Caco-2 (cell line): ENCODE data around the gene CNIH2. TPM values are rescaled to one million over a fixed set of nuclear protein-coding genes. Genes with fewer than 3 reads are reported as not detected.

Source experiments
- BruUV-seq: library from RNA; stranded (reverse); fragments of 400-500 nt; replicated peaks from 2 replicates; lab custom pipeline; 2021; lab: Mats Ljungman, UMichigan
- CTCF ChIA-PET: fragments of 300-600 bp; sonication (Branson Sonifier 250); formaldehyde crosslinking; loops from one replicate; lab custom pipeline; 2022; ENCODE audit warnings: antibody characterized with exemption; lab: Charles Lee
- POLR2A ChIA-PET: fragments of 300-600 bp; sonication (Branson Sonifier 250); formaldehyde crosslinking; loops from one replicate; lab custom pipeline; 2022; ENCODE audit warnings: antibody characterized with exemption; lab: Charles Lee
- DNase-seq, 2 experiments: peaks; one replicate each; pipeline versions ENCODE4 v3.0.0 to v3.0.0-alpha.2; 2020 to 2022
- H3K27me3 ChIP-seq: replicated peaks from 2 replicates; pipeline ENCODE4 v1.6.0; 2011; ENCODE audit warnings: low read length; ENCODE audit not compliant: control insufficient read depth, insufficient read depth
- H3K36me3 ChIP-seq: 2 replicates; pipeline ENCODE4 v1.5.1; 2011; ENCODE audit warnings: low read length; ENCODE audit not compliant: control insufficient read depth, insufficient read depth
- H3K4me1 ChIP-seq: fragments of 250-450 bp; sonication (Bioruptor Pico); 2 replicates; pipeline ENCODE4 v1.5.1; 2020; ENCODE audit warnings: mild to moderate bottlenecking
- H3K4me3 ChIP-seq: 2 replicates; pipeline ENCODE4 v1.5.1; 2011; ENCODE audit warnings: low read depth, mild to moderate bottlenecking, control low read depth, low read length
- H3K9me3 ChIP-seq: fragments of 250-450 bp; sonication (Bioruptor Pico); 2 replicates; pipeline ENCODE4 v1.5.1; 2020; ENCODE audit warnings: mild to moderate bottlenecking, moderate library complexity
- H3K27ac Mint-ChIP-seq: one replicate; pipeline ENCODE4 v1.8.0; 2022; ENCODE audit warnings: mixed read lengths; ENCODE audit not compliant: unreplicated experiment
- H3K27me3 Mint-ChIP-seq: one replicate; pipeline ENCODE4 v1.8.0; 2022; ENCODE audit warnings: mixed read lengths; ENCODE audit not compliant: insufficient read depth, unreplicated experiment
- H3K36me3 Mint-ChIP-seq: one replicate; pipeline ENCODE4 v1.8.0; 2022; ENCODE audit warnings: mild to moderate bottlenecking, mixed read lengths; ENCODE audit not compliant: insufficient read depth, unreplicated experiment
- H3K4me1 Mint-ChIP-seq: one replicate; pipeline ENCODE4 v1.8.0; 2022; ENCODE audit warnings: low read depth, mixed read lengths; ENCODE audit not compliant: unreplicated experiment
- H3K4me3 Mint-ChIP-seq: one replicate; pipeline ENCODE4 v1.8.0; 2022; ENCODE audit warnings: mild to moderate bottlenecking, moderate library complexity, mixed read lengths; ENCODE audit not compliant: unreplicated experiment
- H3K9me3 Mint-ChIP-seq: one replicate; pipeline ENCODE4 v1.8.0; 2022; ENCODE audit warnings: mixed read lengths; ENCODE audit not compliant: unreplicated experiment
- intact Hi-C: fragments of 100-400 bp; cut with micrococcal nuclease; formaldehyde crosslinking; loops from one replicate; pipeline ENCODE4 v1.10.0; 2022; ENCODE audit not compliant: unreplicated experiment
- total RNA-seq: library from RNA; stranded (reverse); gene quantifications from 2 replicates; pipeline ENCODE4 v1.2.3, GENCODE V29; 2022
- TF ChIP-seq, protein P1 (sequence below), 2 experiments: fragments of 200-600 bp in 1 of 2; IDR thresholded peaks; 1 replicate in 1 of 2; 2 replicates in 1 of 2; pipeline versions ENCODE4 v1.5.1 to v1.8.0; 2011 to 2022; ENCODE audit warnings: antibody characterized with exemption in 1 of 2, control low read depth in 1 of 2, inconsistent platforms in 1 of 2, low read depth in 1 of 2, low read length in 1 of 2, mild to moderate bottlenecking in 1 of 2, moderate library complexity in 1 of 2; ENCODE audit not compliant: insufficient read depth in 1 of 2, severe bottlenecking in 1 of 2, unreplicated experiment in 1 of 2

Gene CNIH2
- total RNA-seq, 1 experiment from 2014 or later: 6.1 TPM

DNA sequence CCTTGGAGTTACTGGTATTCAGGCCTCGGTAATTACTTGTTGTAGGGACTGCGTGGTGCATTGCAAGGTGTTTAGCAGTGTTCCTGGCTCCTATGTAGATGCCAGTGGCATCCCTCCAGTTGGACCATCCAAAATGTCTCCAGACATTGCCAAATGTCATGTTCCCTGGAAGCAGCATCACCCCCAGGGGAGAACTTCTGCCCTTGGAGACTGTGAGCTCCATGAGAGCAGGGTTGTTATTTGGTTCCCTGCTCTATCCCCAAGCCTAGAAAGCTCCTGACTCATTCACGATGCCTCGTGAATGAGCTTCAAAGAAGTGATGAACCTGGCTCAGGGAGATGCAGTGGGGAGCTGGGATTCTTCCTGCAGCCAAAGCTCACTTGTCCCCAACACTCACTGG, 43.6 kb downstream of the CNIH2 start:
- no peaks in the 10 kb centered on the region for H3K27me3 Mint-ChIP-seq
- H3K27ac Mint-ChIP-seq: no peak overlapping the region
- peaks cover 25% of the 10 kb centered on the region for H3K4me1 Mint-ChIP-seq
- H3K9me3 Mint-ChIP-seq: peaks cover 15% of the 10 kb centered on the region
- Histone ChIP-seq H3K36me3 (no peaks in the 10 kb centered on the region), H3K27me3 (no peaks in the 10 kb centered on the region), H3K4me3 (no peak overlapping the region), H3K9me3 (peaks cover 12% of the 10 kb centered on the region; the same call in 1 of the 2 replicates), H3K4me1 (peaks cover 44% of the 10 kb centered on the region)
- POLR2A ChIA-PET: interaction anchor here (0.5 kb wide), 1 partner anchor 145 kb away, joined by 6 read pairs; no protein-coding TSS in a partner anchor
- CTCF ChIA-PET: interaction anchor here (1.9 kb wide), 1 partner anchor 9 kb away, joined by 15 read pairs; no protein-coding TSS in a partner anchor
- no peaks in the 10 kb centered on the region for H3K36me3 Mint-ChIP-seq
- intact Hi-C loops: no loop called here
- BruUV-seq: no TSS peak
- no peak for DNase-seq
- H3K4me3 Mint-ChIP-seq: no peak overlapping the region
- TF ChIP-seq, protein P1, sequence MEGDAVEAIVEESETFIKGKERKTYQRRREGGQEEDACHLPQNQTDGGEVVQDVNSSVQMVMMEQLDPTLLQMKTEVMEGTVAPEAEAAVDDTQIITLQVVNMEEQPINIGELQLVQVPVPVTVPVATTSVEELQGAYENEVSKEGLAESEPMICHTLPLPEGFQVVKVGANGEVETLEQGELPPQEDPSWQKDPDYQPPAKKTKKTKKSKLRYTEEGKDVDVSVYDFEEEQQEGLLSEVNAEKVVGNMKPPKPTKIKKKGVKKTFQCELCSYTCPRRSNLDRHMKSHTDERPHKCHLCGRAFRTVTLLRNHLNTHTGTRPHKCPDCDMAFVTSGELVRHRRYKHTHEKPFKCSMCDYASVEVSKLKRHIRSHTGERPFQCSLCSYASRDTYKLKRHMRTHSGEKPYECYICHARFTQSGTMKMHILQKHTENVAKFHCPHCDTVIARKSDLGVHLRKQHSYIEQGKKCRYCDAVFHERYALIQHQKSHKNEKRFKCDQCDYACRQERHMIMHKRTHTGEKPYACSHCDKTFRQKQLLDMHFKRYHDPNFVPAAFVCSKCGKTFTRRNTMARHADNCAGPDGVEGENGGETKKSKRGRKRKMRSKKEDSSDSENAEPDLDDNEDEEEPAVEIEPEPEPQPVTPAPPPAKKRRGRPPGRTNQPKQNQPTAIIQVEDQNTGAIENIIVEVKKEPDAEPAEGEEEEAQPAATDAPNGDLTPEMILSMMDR (IDR thresholded peaks at IDR 0.05; ENCODE audit: insufficient read depth in 1 of 2, low read depth in 1 of 2, low read length in 1 of 2, severe bottlenecking in 1 of 2, unreplicated experiment in 1 of 2): no peak

DNA sequence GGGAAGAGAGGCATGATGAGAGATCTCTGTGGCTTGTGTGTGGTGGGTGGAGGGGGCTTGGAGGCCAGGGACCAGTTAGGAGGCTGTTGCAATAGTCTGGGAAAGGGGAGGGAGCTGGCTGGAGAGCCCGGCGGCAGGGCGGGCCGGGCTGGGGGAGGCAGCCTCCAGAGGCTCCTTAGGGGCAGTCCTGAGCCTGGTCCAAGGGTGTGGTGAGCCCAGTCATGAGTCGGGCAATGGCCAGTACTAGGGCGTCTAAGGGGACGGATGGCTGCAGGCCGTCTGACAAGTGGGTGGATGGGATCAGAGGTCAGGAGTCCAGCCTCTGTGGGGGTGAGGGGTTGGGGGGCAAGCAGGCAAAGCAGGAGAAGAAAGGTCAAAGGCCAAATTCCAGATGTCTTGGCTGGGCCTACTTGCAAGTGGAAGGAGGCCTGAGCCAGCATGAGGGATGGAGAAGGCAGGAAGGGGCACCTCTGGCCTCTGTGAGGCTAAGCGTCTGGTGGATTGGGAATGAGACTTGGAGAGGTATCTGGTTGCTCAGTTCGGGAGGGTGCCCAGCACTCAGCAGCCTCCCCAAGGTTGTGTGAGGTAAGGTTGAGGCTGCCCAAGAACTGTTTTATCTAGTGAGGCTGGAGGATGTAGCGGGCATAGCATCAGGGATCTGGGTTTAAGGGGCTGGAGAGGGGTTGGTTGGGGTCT, 44.9 kb downstream of the CNIH2 start:
- Histone ChIP-seq H3K27me3 (no peaks in the 10 kb centered on the region), H3K9me3 (peaks cover 12% of the 10 kb centered on the region; the same call in 1 of the 2 replicates), H3K36me3 (no peaks in the 10 kb centered on the region), H3K4me3 (no peak overlapping the region), H3K4me1 (peaks cover 50% of the 10 kb centered on the region)
- Mint-ChIP-seq H3K27ac (peak overlapping the region; percentile 29), H3K36me3 (no peaks in the 10 kb centered on the region), H3K4me1 (peaks cover 34% of the 10 kb centered on the region), H3K9me3 (peaks cover 15% of the 10 kb centered on the region), H3K4me3 (no peak overlapping the region), H3K27me3 (no peaks in the 10 kb centered on the region)
- DNase-seq: peak in 1 of 2 experiments; percentile 50
- BruUV-seq: no TSS peak
- POLR2A ChIA-PET: no interaction called here
- TF ChIP-seq, protein P1 (IDR thresholded peaks at IDR 0.05; ENCODE audit: insufficient read depth in 1 of 2, low read depth in 1 of 2, low read length in 1 of 2, severe bottlenecking in 1 of 2, unreplicated experiment in 1 of 2): no peak
- CTCF ChIA-PET: interaction anchor here (1.9 kb wide), 1 partner anchor 10 kb away, joined by 15 read pairs; no protein-coding TSS in a partner anchor
- intact Hi-C loops: no loop called here

DNA sequence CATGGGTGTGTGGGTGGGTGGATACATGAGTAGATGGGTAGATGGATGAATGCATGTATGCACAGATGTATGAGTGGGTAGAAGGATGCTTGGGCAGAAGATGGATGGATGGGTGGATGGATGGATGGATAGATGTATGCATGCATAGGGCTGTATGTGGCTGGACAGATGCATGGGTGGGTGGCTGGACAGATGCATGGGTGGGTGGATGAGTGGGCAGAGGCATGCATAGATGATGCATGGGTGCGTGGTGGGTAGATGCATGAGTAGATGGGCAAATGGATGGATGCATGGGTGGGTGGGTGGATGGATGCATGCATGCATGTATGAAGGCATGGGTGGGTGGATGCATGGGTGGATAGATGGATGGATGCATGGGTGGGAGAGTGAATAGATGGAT, 45.7 kb downstream of the CNIH2 start:
- Mint-ChIP-seq H3K4me1 (peaks cover 36% of the 10 kb centered on the region), H3K36me3 (no peaks in the 10 kb centered on the region), H3K4me3 (no peak overlapping the region), H3K9me3 (peaks cover 13% of the 10 kb centered on the region), H3K27me3 (no peaks in the 10 kb centered on the region), H3K27ac (no peak overlapping the region)
- no peak for DNase-seq
- ChIA-PET POLR2A (no interaction called here), CTCF (interaction anchor here (0.7 kb wide), 1 partner anchor 11 kb away, joined by 4 read pairs; no protein-coding TSS in a partner anchor)
- TF ChIP-seq, protein P1 (IDR thresholded peaks at IDR 0.05; ENCODE audit: insufficient read depth in 1 of 2, low read depth in 1 of 2, low read length in 1 of 2, severe bottlenecking in 1 of 2, unreplicated experiment in 1 of 2): no peak
- H3K4me3 ChIP-seq: no peak overlapping the region
- H3K27me3 ChIP-seq: no peaks in the 10 kb centered on the region
- H3K36me3 ChIP-seq: no peaks in the 10 kb centered on the region
- H3K4me1 ChIP-seq: peaks cover 50% of the 10 kb centered on the region
- intact Hi-C loops: no loop called here
- no TSS peak for BruUV-seq
- peaks cover 12% of the 10 kb centered on the region; the same call in 1 of the 2 replicates for H3K9me3 ChIP-seq
